Chondrocyte (in vitro differentiated cells): ENCODE results near the gene PDE6D. TPM values are rescaled to one million over a fixed set of nuclear protein-coding genes. Genes with fewer than 3 reads are reported as not detected.
A peak's percentile ranks its signal among the peaks of the same experiment; 100 is the strongest.

ENCODE experiments used
- DNase-seq: peaks from one replicate; pipeline ENCODE4 v3.0.0; 2021; ENCODE audit warnings: mixed read lengths, low spot score
- H3K27ac Mint-ChIP-seq: one replicate; pipeline ENCODE4 v1.8.0; 2021; ENCODE audit warnings: mild to moderate bottlenecking, moderate library complexity, mixed read lengths; ENCODE audit not compliant: unreplicated experiment
- H3K27me3 Mint-ChIP-seq: 2 replicates; pipeline ENCODE4 v1.8.0; 2021; ENCODE audit warnings: low read depth, mixed read lengths
- H3K36me3 Mint-ChIP-seq: 2 replicates; pipeline ENCODE4 v1.8.0; 2021; ENCODE audit warnings: low read depth, mixed read lengths
- H3K4me1 Mint-ChIP-seq: 2 replicates; pipeline ENCODE4 v1.8.0; 2021; ENCODE audit warnings: low read depth, mild to moderate bottlenecking, mixed read lengths
- H3K4me3 Mint-ChIP-seq: one replicate; pipeline ENCODE4 v1.8.0; 2021; ENCODE audit warnings: mild to moderate bottlenecking, moderate library complexity, mixed read lengths; ENCODE audit not compliant: unreplicated experiment
- H3K9me3 Mint-ChIP-seq: 2 replicates; pipeline ENCODE4 v1.8.0; 2021; ENCODE audit warnings: low read depth, mixed read lengths
- total RNA-seq: library from RNA; stranded (reverse); gene quantifications from 3 replicates; pipeline ENCODE4 v1.2.1, GENCODE V29; 2021
- TF ChIP-seq, protein P1 (sequence below): fragments of 200-600 bp; sonication (generic); IDR thresholded peaks from 2 replicates; pipeline ENCODE4 v1.5.0; 2021; ENCODE audit warnings: antibody characterized with exemption, mild to moderate bottlenecking, moderate library complexity

Gene PDE6D
- total RNA-seq, 1 donor from 2014 or later, result 17.5 TPM

DNA sequence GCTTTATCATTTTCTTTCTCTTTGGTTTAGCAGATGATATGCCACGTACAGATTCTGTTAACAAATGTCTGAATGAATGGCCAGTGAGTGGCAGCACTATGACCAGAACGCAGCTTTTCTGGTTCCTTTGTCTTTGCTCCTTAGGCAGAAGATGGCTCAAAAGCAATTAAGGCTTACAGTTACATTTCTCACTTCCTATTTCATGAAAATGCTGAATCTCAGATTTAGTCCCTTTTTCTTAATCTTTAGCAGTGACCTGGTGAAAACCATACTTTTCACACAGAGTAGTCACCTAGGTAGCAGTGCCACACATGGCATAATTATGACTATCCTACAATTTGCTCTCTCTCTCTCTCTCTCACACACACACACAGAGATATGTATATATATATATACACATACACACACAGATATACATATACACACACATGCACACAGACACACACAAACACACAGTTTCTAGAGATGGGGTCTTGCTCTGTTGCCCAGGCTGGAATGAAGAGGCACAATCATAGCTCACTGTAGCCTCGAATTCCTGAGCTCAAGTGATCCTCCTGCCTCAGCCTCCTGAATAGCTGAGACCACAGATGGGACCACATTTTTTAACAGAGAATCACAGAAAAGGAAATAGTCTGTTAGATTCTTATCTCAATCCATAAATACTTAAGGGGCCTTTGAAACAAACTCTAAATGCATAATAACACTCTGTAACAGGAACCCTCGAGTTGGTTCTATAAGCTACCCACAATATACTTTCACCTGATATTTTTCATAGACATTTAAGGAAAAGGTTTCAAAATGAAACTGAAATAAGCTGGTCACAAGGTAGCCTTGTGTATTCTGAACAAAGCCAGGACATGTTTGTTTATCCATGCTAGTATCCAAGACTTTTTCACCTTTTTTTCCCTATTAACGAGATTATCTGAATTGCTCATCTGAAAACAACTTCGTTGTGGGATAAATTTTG, 11.6 kb downstream of the PDE6D start:
- H3K36me3 Mint-ChIP-seq, result no peaks in the 10 kb centered on the region
- H3K4me3 Mint-ChIP-seq, result no peak overlapping the region
- no peaks in the 10 kb centered on the region for H3K27me3 Mint-ChIP-seq
- TF ChIP-seq, protein P1, sequence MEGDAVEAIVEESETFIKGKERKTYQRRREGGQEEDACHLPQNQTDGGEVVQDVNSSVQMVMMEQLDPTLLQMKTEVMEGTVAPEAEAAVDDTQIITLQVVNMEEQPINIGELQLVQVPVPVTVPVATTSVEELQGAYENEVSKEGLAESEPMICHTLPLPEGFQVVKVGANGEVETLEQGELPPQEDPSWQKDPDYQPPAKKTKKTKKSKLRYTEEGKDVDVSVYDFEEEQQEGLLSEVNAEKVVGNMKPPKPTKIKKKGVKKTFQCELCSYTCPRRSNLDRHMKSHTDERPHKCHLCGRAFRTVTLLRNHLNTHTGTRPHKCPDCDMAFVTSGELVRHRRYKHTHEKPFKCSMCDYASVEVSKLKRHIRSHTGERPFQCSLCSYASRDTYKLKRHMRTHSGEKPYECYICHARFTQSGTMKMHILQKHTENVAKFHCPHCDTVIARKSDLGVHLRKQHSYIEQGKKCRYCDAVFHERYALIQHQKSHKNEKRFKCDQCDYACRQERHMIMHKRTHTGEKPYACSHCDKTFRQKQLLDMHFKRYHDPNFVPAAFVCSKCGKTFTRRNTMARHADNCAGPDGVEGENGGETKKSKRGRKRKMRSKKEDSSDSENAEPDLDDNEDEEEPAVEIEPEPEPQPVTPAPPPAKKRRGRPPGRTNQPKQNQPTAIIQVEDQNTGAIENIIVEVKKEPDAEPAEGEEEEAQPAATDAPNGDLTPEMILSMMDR, result no peak
- H3K27ac Mint-ChIP-seq, result no peak overlapping the region
- no peaks in the 10 kb centered on the region for H3K9me3 Mint-ChIP-seq
- peaks cover 24% of the 10 kb centered on the region for H3K4me1 Mint-ChIP-seq
- no peak for DNase-seq

DNA sequence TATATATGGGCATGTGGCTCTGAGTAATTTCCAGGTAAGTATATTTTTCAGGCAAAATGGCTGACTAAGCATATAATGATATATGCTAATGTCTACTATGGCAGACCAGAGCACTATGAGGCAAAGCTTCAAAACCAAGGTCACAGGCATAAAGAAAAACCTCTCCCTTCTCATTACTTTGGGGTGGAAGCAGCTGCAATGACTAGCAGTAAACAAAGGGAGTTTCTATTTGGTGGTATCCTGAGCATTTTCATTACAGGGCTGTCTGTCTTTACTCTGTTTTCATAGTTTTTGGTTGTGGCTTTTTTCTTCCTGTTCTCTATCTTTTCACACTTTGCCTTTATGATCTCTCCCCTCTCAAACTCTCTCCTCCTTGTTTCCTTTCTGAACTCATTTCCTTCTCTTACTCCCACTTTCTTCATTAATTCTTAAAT, 15.6 kb downstream of the PDE6D start:
- no peak overlapping the region for H3K27ac Mint-ChIP-seq
- TF ChIP-seq, protein P1, result no peak
- no peaks in the 10 kb centered on the region for H3K9me3 Mint-ChIP-seq
- H3K27me3 Mint-ChIP-seq, result no peaks in the 10 kb centered on the region
- no peak for DNase-seq
- no peak overlapping the region for H3K4me3 Mint-ChIP-seq
- H3K4me1 Mint-ChIP-seq, result peaks cover 28% of the 10 kb centered on the region
- no peaks in the 10 kb centered on the region for H3K36me3 Mint-ChIP-seq

DNA sequence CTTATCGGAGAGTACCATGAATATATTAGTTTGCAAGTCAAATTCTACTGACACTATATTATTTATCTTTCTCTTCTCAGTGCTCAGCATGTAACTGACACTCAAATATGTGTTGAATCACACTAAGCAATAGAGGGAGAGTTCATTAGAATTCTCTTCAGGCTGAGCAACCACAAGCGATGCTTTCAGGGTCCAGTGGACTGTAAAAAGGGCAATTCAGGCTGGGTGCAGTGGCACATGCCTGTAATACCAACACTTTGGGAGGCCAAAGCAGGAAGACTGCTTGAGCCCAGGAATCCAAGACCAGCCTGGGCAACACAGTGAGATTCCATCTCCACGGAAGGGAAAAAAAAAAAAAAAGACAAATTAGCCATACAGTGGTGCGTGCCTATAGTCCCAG, 16.3 kb downstream of the PDE6D start:
- DNase-seq, result no peak
- Mint-ChIP-seq H3K4me1 (peaks cover 28% of the 10 kb centered on the region), H3K27me3 (no peaks in the 10 kb centered on the region), H3K27ac (peak overlapping the region; percentile 11), H3K9me3 (no peaks in the 10 kb centered on the region), H3K4me3 (no peak overlapping the region), H3K36me3 (no peaks in the 10 kb centered on the region)
- TF ChIP-seq, protein P1, result no peak

DNA sequence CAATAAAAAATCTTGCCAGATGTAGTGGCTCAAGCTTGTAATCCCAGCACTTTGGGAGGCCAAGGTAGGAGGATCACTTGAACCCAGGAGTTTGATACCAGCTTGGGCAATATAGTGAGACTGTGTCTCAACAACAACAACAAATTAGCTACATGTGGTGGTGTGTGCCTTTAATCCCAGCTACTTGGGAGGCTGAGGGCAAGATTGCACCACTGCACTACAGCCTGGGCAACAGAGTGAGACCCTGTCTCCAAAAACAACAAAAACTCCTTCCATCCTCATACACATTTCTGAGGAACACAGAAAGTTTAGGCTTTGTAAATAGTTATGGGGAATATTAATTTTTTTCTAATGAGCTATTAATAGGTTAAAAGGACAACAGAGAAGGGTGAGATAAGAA, 17.0 kb downstream of the PDE6D start:
- no peaks in the 10 kb centered on the region for H3K36me3 Mint-ChIP-seq
- TF ChIP-seq, protein P1, result no peak
- H3K27me3 Mint-ChIP-seq, result no peaks in the 10 kb centered on the region
- H3K4me3 Mint-ChIP-seq, result no peak overlapping the region
- H3K27ac Mint-ChIP-seq, result no peak overlapping the region
- H3K9me3 Mint-ChIP-seq, result no peaks in the 10 kb centered on the region
- no peak for DNase-seq
- peaks cover 28% of the 10 kb centered on the region for H3K4me1 Mint-ChIP-seq

DNA sequence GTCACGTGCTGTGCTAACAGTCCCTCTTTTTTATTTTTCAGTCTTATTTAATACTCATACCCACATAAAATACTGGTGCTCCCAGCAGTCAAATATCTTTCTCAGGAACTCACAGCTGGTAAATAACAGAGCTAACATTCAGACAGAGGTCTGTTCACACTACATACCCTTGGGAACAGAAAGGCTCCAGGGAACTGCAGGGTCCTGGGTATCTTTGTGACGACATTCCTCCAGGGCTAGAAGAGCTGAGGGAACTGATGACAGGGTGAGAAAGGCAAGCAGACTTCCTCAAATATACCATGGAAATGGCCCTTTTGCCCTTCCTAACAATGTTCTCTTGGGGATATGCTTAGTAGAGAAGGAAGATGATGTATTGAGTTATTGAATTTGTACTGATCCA, 19.3 kb downstream of the PDE6D start:
- no peak for DNase-seq
- no peaks in the 10 kb centered on the region for H3K36me3 Mint-ChIP-seq
- H3K4me1 Mint-ChIP-seq, result peaks cover 21% of the 10 kb centered on the region
- no peak overlapping the region for H3K4me3 Mint-ChIP-seq
- TF ChIP-seq, protein P1, result no peak
- no peaks in the 10 kb centered on the region for H3K27me3 Mint-ChIP-seq
- no peaks in the 10 kb centered on the region for H3K9me3 Mint-ChIP-seq
- H3K27ac Mint-ChIP-seq, result peak overlapping the region; percentile 32
